ENCODE data around the gene ZNRF3.

The ZNRF3 gene

GRCh38 chr22:28910569-28911303, 27.4 kb downstream of the ZNRF3 start:
- Histone ChIP-seq H3K4me1 (ENCODE audit: control insufficient read depth in 1 of 2, insufficient read depth in 2 of 2, low read length in 2 of 2) (peaks cover 14 to 15% of the 10 kb centered on the region in 2 experiments), H3K18ac (ENCODE audit: low read length) (no peak overlapping the region), H4K91ac (ENCODE audit: low read depth, low read length) (no peak overlapping the region), H3K27ac (ENCODE audit: low read depth, low read length) (no peak overlapping the region), H3K9me3 (ENCODE audit: insufficient read depth, low read depth, low read length) (no peaks in the 10 kb centered on the region), H2AFZ (ENCODE audit: insufficient read depth, low read length, poor library complexity) (no peak overlapping the region), H2BK12ac (ENCODE audit: low read length) (no peak overlapping the region), H3K9ac (ENCODE audit: low read length) (no peak overlapping the region), H3K23ac (ENCODE audit: low read length) (no peak overlapping the region), H3K4me3 (ENCODE audit: low read depth, low read length) (no peak overlapping the region), H3K79me1 (ENCODE audit: low read length) (peaks cover 6% of the 10 kb centered on the region), H2AK5ac (ENCODE audit: low read length) (no peak overlapping the region), H4K8ac (ENCODE audit: low read depth, low read length) (no peak overlapping the region), H3K14ac (ENCODE audit: low read length) (no peak overlapping the region), H2BK120ac (ENCODE audit: insufficient read depth, low read length, poor library complexity) (no peak overlapping the region), H4K12ac (ENCODE audit: low read depth, low read length) (no peak overlapping the region), H3K36me3 (ENCODE audit: control insufficient read depth in 1 of 2, insufficient read depth in 2 of 2, low read length in 2 of 2) (no peaks in the 10 kb centered on the region), H3K27me3 (ENCODE audit: insufficient read depth, low read length) (no peaks in the 10 kb centered on the region), H3K79me2 (ENCODE audit: control insufficient read depth, insufficient read depth, low read length, poor library complexity) (peaks cover 17% of the 10 kb centered on the region), H3K4ac (ENCODE audit: low read depth, low read length) (no peak overlapping the region), H2BK5ac (ENCODE audit: low read depth, low read length, poor library complexity) (no peak overlapping the region), H3K4me2 (ENCODE audit: low read length) (no peak overlapping the region)
- no peak for DNase-seq
- WGBS (ENCODE audit: extremely low coverage, insufficient coverage, insufficient read length), result no CpG with 5 or more reads among the region's 3 CpGs

GRCh38 chr22:28911304-28911690, 27.9 kb downstream of the ZNRF3 start:
- Histone ChIP-seq H3K4me1 (ENCODE audit: control insufficient read depth in 1 of 2, insufficient read depth in 2 of 2, low read length in 2 of 2) (peaks cover 9 to 10% of the 10 kb centered on the region in 2 experiments), H2BK120ac (ENCODE audit: insufficient read depth, low read length, poor library complexity) (peak overlapping the region; percentile 10), H2AFZ (ENCODE audit: insufficient read depth, low read length, poor library complexity) (no peak overlapping the region), H3K4me3 (ENCODE audit: low read depth, low read length) (no peak overlapping the region), H3K79me1 (ENCODE audit: low read length) (peaks cover 2% of the 10 kb centered on the region), H3K18ac (ENCODE audit: low read length) (no peak overlapping the region), H2AK5ac (ENCODE audit: low read length) (no peak overlapping the region), H3K14ac (ENCODE audit: low read length) (no peak overlapping the region), H2BK12ac (ENCODE audit: low read length) (no peak overlapping the region), H4K91ac (ENCODE audit: low read depth, low read length) (no peak overlapping the region), H4K12ac (ENCODE audit: low read depth, low read length) (no peak overlapping the region), H3K9ac (ENCODE audit: low read length) (no peak overlapping the region), H3K23ac (ENCODE audit: low read length) (no peak overlapping the region), H3K36me3 (ENCODE audit: control insufficient read depth in 1 of 2, insufficient read depth in 2 of 2, low read length in 2 of 2) (no peaks in the 10 kb centered on the region), H3K9me3 (ENCODE audit: insufficient read depth, low read depth, low read length) (no peaks in the 10 kb centered on the region), H3K27me3 (ENCODE audit: insufficient read depth, low read length) (no peaks in the 10 kb centered on the region), H4K8ac (ENCODE audit: low read depth, low read length) (no peak overlapping the region), H3K4me2 (ENCODE audit: low read length) (no peak overlapping the region), H3K79me2 (ENCODE audit: control insufficient read depth, insufficient read depth, low read length, poor library complexity) (peaks cover 14% of the 10 kb centered on the region), H3K27ac (ENCODE audit: low read depth, low read length) (peak overlapping the region; percentile 74), H3K4ac (ENCODE audit: low read depth, low read length) (no peak overlapping the region), H2BK5ac (ENCODE audit: low read depth, low read length, poor library complexity) (no peak overlapping the region)
- no CpG with 5 or more reads among the region's 4 CpGs for WGBS (ENCODE audit: extremely low coverage, insufficient coverage, insufficient read length)
- no peak for DNase-seq

- WGBS (ENCODE audit: extremely low coverage, insufficient coverage, insufficient read length), result no CpG with 5 or more reads among the region's 10 CpGs
- Histone ChIP-seq H4K8ac (ENCODE audit: low read depth, low read length) (no peak overlapping the region), H3K9ac (ENCODE audit: low read length) (no peak overlapping the region)
Measured at GRCh38 chr22:28911777-28912669, 28.7 kb downstream of the ZNRF3 start.

GRCh38 chr22:28914201-28914600, 30.8 kb downstream of the ZNRF3 start:
- H3K14ac ChIP-seq (ENCODE audit: low read length), result peak overlapping the region; percentile 35
- no peaks in the 10 kb centered on the region for H3K27me3 ChIP-seq (ENCODE audit: insufficient read depth, low read length)
- no peak for DNase-seq
- peaks cover 30% of the 10 kb centered on the region in 2 experiments for H3K4me1 ChIP-seq (ENCODE audit: control insufficient read depth in 1 of 2, insufficient read depth in 2 of 2, low read length in 2 of 2)
- WGBS (ENCODE audit: extremely low coverage, insufficient coverage, insufficient read length), result no CpG with 5 or more reads among the region's 6 CpGs
- no peak overlapping the region for H4K91ac ChIP-seq (ENCODE audit: low read depth, low read length)
- peak overlapping the region; percentile 50 for H2BK12ac ChIP-seq (ENCODE audit: low read length)
- no peaks in the 10 kb centered on the region for H3K36me3 ChIP-seq (ENCODE audit: control insufficient read depth in 1 of 2, insufficient read depth in 2 of 2, low read length in 2 of 2)
- no peaks in the 10 kb centered on the region for H3K9me3 ChIP-seq (ENCODE audit: insufficient read depth, low read depth, low read length)
- no peak overlapping the region for H3K23ac ChIP-seq (ENCODE audit: low read length)
- no peak overlapping the region for H3K9ac ChIP-seq (ENCODE audit: low read length)
- peak overlapping the region; percentile 72 for H3K4ac ChIP-seq (ENCODE audit: low read depth, low read length)
- H3K27ac ChIP-seq (ENCODE audit: low read depth, low read length), result no peak overlapping the region
- peak overlapping the region; percentile 48 for H3K18ac ChIP-seq (ENCODE audit: low read length)
- no peak overlapping the region for H2BK5ac ChIP-seq (ENCODE audit: low read depth, low read length, poor library complexity)
- H3K4me2 ChIP-seq (ENCODE audit: low read length), result no peak overlapping the region
- no peak overlapping the region for H4K8ac ChIP-seq (ENCODE audit: low read depth, low read length)
- H2AK5ac ChIP-seq (ENCODE audit: low read length), result no peak overlapping the region
- no peak overlapping the region for H4K12ac ChIP-seq (ENCODE audit: low read depth, low read length)
- peaks cover 10% of the 10 kb centered on the region for H3K79me1 ChIP-seq (ENCODE audit: low read length)
- no peak overlapping the region for H3K4me3 ChIP-seq (ENCODE audit: low read depth, low read length)
- no peak overlapping the region for H2AFZ ChIP-seq (ENCODE audit: insufficient read depth, low read length, poor library complexity)
- H2BK120ac ChIP-seq (ENCODE audit: insufficient read depth, low read length, poor library complexity), result no peak overlapping the region
- peaks cover 6% of the 10 kb centered on the region for H3K79me2 ChIP-seq (ENCODE audit: control insufficient read depth, insufficient read depth, low read length, poor library complexity)

More at GRCh38 chr22:28911777-28912669, 28.7 kb downstream of the ZNRF3 start:
- H3K4me1 ChIP-seq (ENCODE audit: control insufficient read depth in 1 of 2, insufficient read depth in 2 of 2, low read length in 2 of 2), result peaks cover 10 to 11% of the 10 kb centered on the region in 2 experiments
- no peak overlapping the region for H2AFZ ChIP-seq (ENCODE audit: insufficient read depth, low read length, poor library complexity)
- H2BK120ac ChIP-seq (ENCODE audit: insufficient read depth, low read length, poor library complexity), result peak overlapping the region; percentile 19
- peak; percentile 21 to 58 for DNase-seq
- no peak overlapping the region for H3K4me2 ChIP-seq (ENCODE audit: low read length)
- no peak overlapping the region for H3K4ac ChIP-seq (ENCODE audit: low read depth, low read length)
- no peaks in the 10 kb centered on the region for H3K36me3 ChIP-seq (ENCODE audit: control insufficient read depth in 1 of 2, insufficient read depth in 2 of 2, low read length in 2 of 2)
- peak overlapping the region; percentile 74 for H3K27ac ChIP-seq (ENCODE audit: low read depth, low read length)
- no peak overlapping the region for H4K91ac ChIP-seq (ENCODE audit: low read depth, low read length)
- no peak overlapping the region for H2BK12ac ChIP-seq (ENCODE audit: low read length)
- H2AK5ac ChIP-seq (ENCODE audit: low read length), result no peak overlapping the region
- peak overlapping the region; percentile 77 for H2BK5ac ChIP-seq (ENCODE audit: low read depth, low read length, poor library complexity)
- no peaks in the 10 kb centered on the region for H3K79me1 ChIP-seq (ENCODE audit: low read length)
- H3K27me3 ChIP-seq (ENCODE audit: insufficient read depth, low read length), result no peaks in the 10 kb centered on the region
- no peak overlapping the region for H3K18ac ChIP-seq (ENCODE audit: low read length)
- peaks cover 11% of the 10 kb centered on the region for H3K79me2 ChIP-seq (ENCODE audit: control insufficient read depth, insufficient read depth, low read length, poor library complexity)
- H3K9me3 ChIP-seq (ENCODE audit: insufficient read depth, low read depth, low read length), result no peaks in the 10 kb centered on the region
- no peak overlapping the region for H3K23ac ChIP-seq (ENCODE audit: low read length)
- no peak overlapping the region for H3K14ac ChIP-seq (ENCODE audit: low read length)
- H4K12ac ChIP-seq (ENCODE audit: low read depth, low read length), result no peak overlapping the region
- H3K4me3 ChIP-seq (ENCODE audit: low read depth, low read length), result no peak overlapping the region
